Esophagus muscularis mucosa (tissue), 3 donors: ENCODE results near the gene CAPG.

Experiments
- EP300 ChIP-seq: sonication (generic); formaldehyde crosslinking; IDR thresholded peaks from one replicate; pipeline ENCODE4 v1.6.1; 2017; ENCODE audit warnings: antibody characterized with exemption
- TF ChIP-seq, protein P1 (sequence below), 3 experiments: fragments of 200-600 bp in 2 of 3; fragments of 450-650 bp in 1 of 3; sonication (generic) in 2 of 3; IDR thresholded peaks; one replicate each; pipeline ENCODE4 v1.5.1; 2017 to 2019; ENCODE audit warnings: antibody characterized with exemption in 3 of 3, mild to moderate bottlenecking in 2 of 3, moderate library complexity in 1 of 3

DNA sequence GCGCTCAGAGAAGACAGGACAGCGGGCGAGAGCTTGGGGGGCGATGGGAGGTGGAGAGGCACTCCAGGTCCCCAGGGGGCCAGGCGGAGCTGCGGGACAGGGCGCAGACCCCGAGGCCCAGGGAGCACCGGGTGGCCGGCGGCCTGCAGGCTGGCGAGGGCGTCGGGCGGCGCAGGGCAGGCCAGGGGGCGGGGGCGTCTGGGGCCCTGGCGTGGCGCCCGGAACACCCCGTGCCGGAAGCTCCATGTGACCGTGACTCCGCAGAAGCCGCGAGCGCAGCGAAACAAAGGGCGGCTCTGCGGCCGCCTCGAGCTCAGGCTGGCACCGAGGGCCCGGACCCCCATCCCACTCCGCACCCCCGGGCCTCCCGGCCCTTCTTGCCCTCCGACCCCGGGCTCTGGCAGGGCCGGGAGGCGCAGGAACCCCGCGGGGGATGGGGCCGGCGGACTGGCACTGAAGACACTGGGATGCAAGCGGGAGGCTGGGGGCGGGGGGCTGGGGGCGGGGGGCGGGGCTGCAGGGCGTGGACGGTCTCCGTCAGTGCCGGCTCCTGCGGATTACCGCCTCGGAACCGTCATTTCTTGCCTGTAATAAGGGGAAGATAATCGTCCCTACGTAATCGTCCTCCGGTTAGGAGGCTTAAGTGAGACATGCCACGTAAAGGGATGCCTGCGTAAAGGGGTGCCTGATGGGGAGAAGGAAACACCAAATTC is 27.5 kb upstream of the CAPG start:
- TF ChIP-seq, protein P1, sequence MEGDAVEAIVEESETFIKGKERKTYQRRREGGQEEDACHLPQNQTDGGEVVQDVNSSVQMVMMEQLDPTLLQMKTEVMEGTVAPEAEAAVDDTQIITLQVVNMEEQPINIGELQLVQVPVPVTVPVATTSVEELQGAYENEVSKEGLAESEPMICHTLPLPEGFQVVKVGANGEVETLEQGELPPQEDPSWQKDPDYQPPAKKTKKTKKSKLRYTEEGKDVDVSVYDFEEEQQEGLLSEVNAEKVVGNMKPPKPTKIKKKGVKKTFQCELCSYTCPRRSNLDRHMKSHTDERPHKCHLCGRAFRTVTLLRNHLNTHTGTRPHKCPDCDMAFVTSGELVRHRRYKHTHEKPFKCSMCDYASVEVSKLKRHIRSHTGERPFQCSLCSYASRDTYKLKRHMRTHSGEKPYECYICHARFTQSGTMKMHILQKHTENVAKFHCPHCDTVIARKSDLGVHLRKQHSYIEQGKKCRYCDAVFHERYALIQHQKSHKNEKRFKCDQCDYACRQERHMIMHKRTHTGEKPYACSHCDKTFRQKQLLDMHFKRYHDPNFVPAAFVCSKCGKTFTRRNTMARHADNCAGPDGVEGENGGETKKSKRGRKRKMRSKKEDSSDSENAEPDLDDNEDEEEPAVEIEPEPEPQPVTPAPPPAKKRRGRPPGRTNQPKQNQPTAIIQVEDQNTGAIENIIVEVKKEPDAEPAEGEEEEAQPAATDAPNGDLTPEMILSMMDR (IDR thresholded peaks at IDR 0.05): no peak
- peak; percentile 94 for TF ChIP-seq EP300
